Measurements from ENCODE around the gene RAB13.
"Not testable (repeated sequence)": the region's sequence is repeated elsewhere in the genome, so short reads cannot be mapped to it uniquely, and the experiment has no call there.

RAB13 gene

DNA sequence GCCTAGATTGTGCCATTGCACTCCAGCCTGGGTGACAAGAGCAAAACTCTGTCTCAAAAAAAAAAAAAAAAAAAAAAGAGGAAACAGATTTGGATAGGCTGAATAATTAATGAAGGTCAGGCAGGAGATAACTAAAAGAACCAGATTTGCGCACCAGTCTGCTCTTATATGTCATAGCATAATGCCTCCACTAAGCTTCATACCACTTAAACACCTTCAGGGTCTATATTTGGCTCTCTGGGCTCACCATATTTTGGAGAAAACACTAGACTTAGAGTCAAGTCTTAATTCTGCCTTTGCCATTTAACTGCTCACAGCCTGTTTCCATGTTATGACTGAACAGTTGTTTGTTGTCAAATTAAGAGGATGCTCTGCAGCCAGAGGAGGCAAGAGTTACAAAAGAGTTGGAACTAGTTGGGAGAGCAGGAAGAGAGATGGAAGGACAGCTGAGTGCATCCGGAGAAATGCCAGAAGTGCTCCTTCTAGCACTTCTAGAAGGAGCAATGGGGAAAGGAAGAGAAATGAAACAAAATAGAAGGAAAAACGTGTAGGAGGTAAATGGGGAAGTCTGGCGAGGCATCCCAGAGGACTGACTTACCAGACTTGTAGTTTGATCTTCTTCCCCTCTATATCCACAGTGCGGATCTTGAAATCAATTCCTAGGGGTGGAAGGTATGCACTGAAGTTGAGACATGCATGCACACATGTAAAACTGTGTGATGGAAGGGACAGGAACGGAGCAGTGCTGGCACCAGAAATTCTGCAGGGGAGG is 1.8 kb downstream of the RAB13 start:
- peak overlapping the region; percentile 68 for H3K27ac ChIP-seq
- TF ChIP-seq, protein P1, sequence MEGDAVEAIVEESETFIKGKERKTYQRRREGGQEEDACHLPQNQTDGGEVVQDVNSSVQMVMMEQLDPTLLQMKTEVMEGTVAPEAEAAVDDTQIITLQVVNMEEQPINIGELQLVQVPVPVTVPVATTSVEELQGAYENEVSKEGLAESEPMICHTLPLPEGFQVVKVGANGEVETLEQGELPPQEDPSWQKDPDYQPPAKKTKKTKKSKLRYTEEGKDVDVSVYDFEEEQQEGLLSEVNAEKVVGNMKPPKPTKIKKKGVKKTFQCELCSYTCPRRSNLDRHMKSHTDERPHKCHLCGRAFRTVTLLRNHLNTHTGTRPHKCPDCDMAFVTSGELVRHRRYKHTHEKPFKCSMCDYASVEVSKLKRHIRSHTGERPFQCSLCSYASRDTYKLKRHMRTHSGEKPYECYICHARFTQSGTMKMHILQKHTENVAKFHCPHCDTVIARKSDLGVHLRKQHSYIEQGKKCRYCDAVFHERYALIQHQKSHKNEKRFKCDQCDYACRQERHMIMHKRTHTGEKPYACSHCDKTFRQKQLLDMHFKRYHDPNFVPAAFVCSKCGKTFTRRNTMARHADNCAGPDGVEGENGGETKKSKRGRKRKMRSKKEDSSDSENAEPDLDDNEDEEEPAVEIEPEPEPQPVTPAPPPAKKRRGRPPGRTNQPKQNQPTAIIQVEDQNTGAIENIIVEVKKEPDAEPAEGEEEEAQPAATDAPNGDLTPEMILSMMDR (IDR thresholded peaks at IDR 0.05) = no peak
- no peaks in the 10 kb centered on the region for H3K27me3 ChIP-seq
- no peaks in the 10 kb centered on the region for H3K9me3 ChIP-seq
- H3K4me3 ChIP-seq (ENCODE audit: low read depth in 1 of 2, low read length in 1 of 2) = no peak overlapping the region
- H3K36me3 ChIP-seq = no peaks in the 10 kb centered on the region
- H3K4me1 ChIP-seq (ENCODE audit: control insufficient read depth in 1 of 2, insufficient read depth in 1 of 2, low read depth in 1 of 2, low read length in 1 of 2) = peaks cover 27 to 34% of the 10 kb centered on the region in 2 experiments

DNA sequence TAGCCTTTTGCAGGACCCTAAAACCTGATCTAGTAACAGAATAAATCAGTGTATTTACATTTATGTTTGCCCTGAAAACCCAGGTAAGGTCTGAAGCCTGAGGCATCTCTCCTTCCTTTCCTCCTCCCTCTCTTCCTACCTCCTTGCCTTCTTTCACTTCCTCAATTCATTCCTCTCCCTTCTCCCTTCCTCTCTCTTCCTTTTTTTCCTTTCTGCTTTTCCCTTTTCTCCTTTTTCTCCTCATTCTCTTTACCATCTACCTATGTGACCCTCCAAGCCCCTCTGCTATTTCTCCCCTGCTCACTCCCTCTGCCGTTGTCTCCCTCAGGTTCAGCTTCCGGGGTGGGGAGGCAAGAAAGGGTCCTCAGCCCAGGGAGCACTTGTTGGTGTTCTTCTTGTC is 4.4 kb downstream of the RAB13 start:
- Histone ChIP-seq H3K4me1 (ENCODE audit: control insufficient read depth in 1 of 2, insufficient read depth in 1 of 2, low read depth in 1 of 2, low read length in 1 of 2) (peaks cover 32 to 41% of the 10 kb centered on the region in 2 experiments), H3K27ac (peak overlapping the region; percentile 25)
- not testable (repeated sequence) for H3K4me3 ChIP-seq (ENCODE audit: low read depth in 1 of 2, low read length in 1 of 2); H3K9me3 ChIP-seq; H3K36me3 ChIP-seq; H3K27me3 ChIP-seq

DNA sequence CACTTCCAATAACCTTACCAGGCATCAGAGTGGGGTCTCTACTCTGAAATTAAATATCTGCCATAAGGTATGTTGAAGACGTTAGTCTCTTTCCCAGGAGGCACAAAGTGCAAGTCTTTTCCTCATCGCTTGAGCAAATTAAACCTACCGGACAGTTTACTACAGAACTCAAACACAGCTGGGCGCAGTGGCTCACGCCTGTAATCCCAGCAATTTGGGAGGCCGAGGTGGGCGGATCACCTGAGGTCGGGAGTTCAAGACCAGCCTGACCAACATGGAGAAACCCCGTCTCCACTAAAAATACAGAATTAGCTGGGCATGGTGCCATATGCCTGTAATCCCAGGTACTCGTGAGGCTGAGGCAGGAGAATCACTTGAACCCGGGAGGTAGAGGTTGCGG is 7.0 kb downstream of the RAB13 start:
- not testable (repeated sequence) for H3K9me3 ChIP-seq; H3K27me3 ChIP-seq; H3K27ac ChIP-seq; H3K4me3 ChIP-seq (ENCODE audit: low read depth in 1 of 2, low read length in 1 of 2)
- peaks cover 20 to 25% of the 10 kb centered on the region in 2 experiments for H3K4me1 ChIP-seq (ENCODE audit: control insufficient read depth in 1 of 2, insufficient read depth in 1 of 2, low read depth in 1 of 2, low read length in 1 of 2)
- peaks cover 21% of the 10 kb centered on the region for H3K36me3 ChIP-seq

DNA sequence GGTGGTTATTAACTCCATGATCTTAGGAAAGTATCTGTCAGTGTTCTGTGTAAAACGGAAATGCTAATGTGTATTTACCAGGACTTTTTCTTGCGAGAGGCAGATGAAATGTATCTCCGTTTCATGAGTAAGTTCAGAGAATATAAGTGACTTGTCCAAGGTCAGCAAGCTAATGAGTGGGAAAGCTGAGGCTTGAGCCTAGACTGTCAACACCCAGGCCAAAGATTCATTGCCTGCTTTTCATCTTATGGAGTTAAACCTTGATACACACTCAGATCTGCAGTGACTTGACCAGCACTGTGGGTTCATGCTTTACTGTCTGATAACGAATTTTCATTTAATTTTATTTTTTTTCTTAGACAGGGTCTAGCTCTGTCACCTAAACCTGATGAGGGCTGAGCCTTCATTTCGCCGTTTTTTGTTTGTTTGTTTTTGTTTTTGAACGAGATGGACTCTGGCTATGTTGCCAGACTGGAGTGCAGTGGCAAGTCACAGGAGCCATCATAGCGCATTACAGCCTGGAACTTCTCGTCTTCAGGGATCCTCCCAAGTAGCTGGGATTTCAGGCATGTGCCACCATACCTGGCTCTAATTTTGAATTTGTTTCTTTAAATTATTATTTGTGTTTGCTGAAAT is 7.7 kb downstream of the RAB13 start:
- H3K36me3 ChIP-seq = peaks cover 28% of the 10 kb centered on the region
- TF ChIP-seq, protein P1 (IDR thresholded peaks at IDR 0.05) = no peak
- H3K4me1 ChIP-seq (ENCODE audit: control insufficient read depth in 1 of 2, insufficient read depth in 1 of 2, low read depth in 1 of 2, low read length in 1 of 2) = peaks cover 20 to 21% of the 10 kb centered on the region in 2 experiments
- peak overlapping the region; percentile 85 to 90 for H3K4me3 ChIP-seq (ENCODE audit: low read depth in 1 of 2, low read length in 1 of 2)
- no peaks in the 10 kb centered on the region for H3K27me3 ChIP-seq
- no peaks in the 10 kb centered on the region for H3K9me3 ChIP-seq
- peak overlapping the region; percentile 75 for H3K27ac ChIP-seq

DNA sequence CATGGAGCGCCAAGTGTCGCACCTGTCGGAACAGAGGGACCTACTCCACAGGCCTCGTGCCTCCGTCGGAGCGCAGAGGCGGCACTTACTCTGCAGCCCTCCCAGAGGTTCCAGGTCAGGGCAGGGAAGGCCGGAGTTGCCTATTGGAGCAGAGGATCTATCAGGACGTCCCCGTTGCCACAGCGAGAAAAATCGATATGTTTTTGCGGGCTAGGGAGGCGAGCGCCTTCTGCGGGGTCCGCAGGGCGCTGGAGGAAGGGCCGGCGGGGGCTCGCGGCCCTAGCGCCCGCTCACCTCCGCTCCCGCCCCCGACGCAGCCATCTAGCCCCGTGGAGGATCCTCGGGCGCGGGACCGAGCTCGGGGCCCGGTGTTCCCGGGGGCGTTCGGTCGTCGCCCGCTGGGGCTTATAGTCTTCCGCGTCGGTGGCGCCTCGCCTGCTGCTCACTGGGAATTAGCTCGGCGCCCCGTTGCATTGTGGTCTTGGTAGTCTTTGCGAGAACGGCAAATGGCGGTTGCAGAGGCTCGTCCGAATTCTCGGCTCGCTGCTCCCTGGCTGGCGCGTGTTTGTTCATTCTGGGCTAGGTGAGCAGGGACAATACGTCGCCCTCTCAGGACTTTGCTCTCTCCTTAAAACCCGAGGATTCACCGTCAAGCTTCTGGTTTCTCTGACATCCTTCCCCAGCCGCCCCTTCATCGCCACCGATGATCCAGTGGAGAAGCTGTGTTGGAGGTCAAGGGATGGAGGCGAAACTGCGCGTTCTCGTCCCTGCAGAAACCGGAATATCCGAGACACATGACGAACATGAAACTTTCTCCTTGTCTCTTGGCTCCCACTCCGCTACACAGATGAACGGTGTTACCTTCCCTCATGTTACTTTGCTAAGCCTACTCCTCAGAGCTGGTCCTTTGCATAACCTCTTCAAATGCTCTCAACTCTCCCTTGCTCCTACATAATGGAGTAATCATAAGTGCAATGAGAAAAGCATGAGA is 8.6 kb downstream of the RAB13 start, which contains the start of gene JTB:
Gene JTB (minus strand): TSS at position 425 of the 991 bp plus-strand sequence. CDS start 422 bp downstream, at position 3.
- H3K36me3 ChIP-seq = peaks cover 36% of the 10 kb centered on the region
- TF ChIP-seq, protein P1 (IDR thresholded peaks at IDR 0.05) = peak; percentile 46
- H3K27me3 ChIP-seq = no peaks in the 10 kb centered on the region
- H3K9me3 ChIP-seq = no peaks in the 10 kb centered on the region
- H3K4me1 ChIP-seq (ENCODE audit: control insufficient read depth in 1 of 2, insufficient read depth in 1 of 2, low read depth in 1 of 2, low read length in 1 of 2) = peaks cover 20 to 21% of the 10 kb centered on the region in 2 experiments
- H3K27ac ChIP-seq = peak within 1 kb of the TSS; percentile 75
- peak within 1 kb of the TSS; percentile 85 to 90 for H3K4me3 ChIP-seq (ENCODE audit: low read depth in 1 of 2, low read length in 1 of 2)

DNA sequence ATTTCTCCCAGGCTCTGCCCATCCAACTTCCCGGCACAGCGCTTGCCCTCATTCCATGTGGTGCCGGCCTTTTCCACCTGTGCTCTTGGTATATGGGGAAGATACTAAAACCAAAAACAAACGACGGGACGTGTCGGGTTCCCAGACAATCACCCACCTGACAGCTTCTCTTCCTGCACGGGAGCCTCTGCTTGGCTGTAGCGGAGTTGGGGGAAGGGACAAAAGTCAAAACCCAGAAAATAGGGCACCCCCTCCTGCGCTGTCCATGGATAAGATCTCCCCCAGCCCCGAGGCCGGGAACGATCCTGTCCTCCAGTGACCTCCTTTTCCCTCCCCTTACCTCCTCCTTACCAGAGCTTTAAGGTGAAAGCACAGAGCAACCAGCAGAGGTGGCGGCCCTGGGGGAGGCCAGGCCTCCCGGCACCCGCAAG is 9.3 kb downstream of the RAB13 start:
- H3K27me3 ChIP-seq = no peaks in the 10 kb centered on the region
- peaks cover 36% of the 10 kb centered on the region for H3K36me3 ChIP-seq
- peak overlapping the region; percentile 85 to 90 for H3K4me3 ChIP-seq (ENCODE audit: low read depth in 1 of 2, low read length in 1 of 2)
- no peaks in the 10 kb centered on the region for H3K9me3 ChIP-seq
- TF ChIP-seq, protein P1 (IDR thresholded peaks at IDR 0.05) = no peak
- peak overlapping the region; percentile 75 for H3K27ac ChIP-seq
- H3K4me1 ChIP-seq (ENCODE audit: control insufficient read depth in 1 of 2, insufficient read depth in 1 of 2, low read depth in 1 of 2, low read length in 1 of 2) = peaks cover 20 to 26% of the 10 kb centered on the region in 2 experiments
